Measurements from ENCODE around the gene CCDC188. TPM values are rescaled to one million over a fixed set of nuclear protein-coding genes. Genes with fewer than 3 reads are reported as not detected.

Gene CCDC188
- total and polyA plus RNA-seq, 12 donors = 0.30 to 19.0 (median 0.77) TPM; not detected in 2

DNA sequence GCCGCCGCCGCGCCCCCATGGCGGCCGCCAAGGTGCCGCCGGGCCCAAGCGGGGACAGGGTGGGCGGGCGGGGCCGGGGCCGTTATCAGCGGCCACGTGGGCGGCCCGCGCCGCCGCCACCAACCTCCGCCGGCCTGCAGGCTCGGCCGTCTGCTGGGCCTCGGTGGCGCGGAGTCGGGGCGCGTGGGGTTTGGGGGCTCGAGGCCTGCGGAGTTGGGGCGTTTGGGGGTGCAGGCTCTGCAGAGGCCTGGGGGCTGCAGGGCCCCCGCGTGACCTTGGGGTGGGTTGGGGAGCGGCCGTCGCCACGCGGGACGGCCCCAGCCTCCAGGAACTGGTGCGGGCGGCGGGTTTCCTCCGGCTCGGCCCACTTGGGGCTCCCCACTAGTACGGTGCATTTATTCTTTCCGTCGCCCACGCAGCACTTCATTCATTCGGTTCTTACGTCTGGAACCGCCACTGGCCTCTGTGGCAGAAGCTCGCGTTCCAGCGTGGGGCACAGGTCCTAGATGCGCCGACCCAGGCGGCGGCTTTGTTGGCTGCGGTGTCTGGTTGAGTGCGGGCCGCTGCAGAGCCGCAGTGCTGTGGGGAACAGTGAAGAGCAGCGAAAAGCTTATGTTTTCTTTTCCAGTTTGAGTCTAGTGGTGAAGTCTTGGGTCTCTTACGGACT, 33.1 kb downstream of the CCDC188 start:
- intact Hi-C loops (cut with DNase I) = no loop called here
- no peaks in the 10 kb centered on the region for H3K27me3 ChIP-seq
- H3K27ac ChIP-seq = peak overlapping the region in 4 of 5 donors; percentile 53 to 96 (median 92)
- peak in 1 of 2 donors; percentile 6 for TF ChIP-seq POLR2A (IDR thresholded peaks at IDR 0.05)
- TF ChIP-seq, protein P1, sequence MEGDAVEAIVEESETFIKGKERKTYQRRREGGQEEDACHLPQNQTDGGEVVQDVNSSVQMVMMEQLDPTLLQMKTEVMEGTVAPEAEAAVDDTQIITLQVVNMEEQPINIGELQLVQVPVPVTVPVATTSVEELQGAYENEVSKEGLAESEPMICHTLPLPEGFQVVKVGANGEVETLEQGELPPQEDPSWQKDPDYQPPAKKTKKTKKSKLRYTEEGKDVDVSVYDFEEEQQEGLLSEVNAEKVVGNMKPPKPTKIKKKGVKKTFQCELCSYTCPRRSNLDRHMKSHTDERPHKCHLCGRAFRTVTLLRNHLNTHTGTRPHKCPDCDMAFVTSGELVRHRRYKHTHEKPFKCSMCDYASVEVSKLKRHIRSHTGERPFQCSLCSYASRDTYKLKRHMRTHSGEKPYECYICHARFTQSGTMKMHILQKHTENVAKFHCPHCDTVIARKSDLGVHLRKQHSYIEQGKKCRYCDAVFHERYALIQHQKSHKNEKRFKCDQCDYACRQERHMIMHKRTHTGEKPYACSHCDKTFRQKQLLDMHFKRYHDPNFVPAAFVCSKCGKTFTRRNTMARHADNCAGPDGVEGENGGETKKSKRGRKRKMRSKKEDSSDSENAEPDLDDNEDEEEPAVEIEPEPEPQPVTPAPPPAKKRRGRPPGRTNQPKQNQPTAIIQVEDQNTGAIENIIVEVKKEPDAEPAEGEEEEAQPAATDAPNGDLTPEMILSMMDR (IDR thresholded peaks at IDR 0.05) = no peak
- 1 to 3% (median 1%) methylated on average over 13 to 66 of the region's 66 CpGs for WGBS, 4 donors
- H3K36me3 ChIP-seq (replicated peaks in 1 of 2) = peaks cover 0 to 53% of the 10 kb centered on the region in 2 donors
- H3K9me3 ChIP-seq (replicated peaks in 1 of 3) = no peaks in the 10 kb centered on the region
- peak overlapping the region in 3 of 4 donors; percentile 38 to 90 (median 90) for H3K4me3 ChIP-seq
- peaks cover 19 to 34% of the 10 kb centered on the region in 2 donors for H3K4me1 ChIP-seq (replicated peaks in 1 of 2)
- peak in 3 of 7 donors; percentile 45 to 59 (median 58) for DNase-seq

DNA sequence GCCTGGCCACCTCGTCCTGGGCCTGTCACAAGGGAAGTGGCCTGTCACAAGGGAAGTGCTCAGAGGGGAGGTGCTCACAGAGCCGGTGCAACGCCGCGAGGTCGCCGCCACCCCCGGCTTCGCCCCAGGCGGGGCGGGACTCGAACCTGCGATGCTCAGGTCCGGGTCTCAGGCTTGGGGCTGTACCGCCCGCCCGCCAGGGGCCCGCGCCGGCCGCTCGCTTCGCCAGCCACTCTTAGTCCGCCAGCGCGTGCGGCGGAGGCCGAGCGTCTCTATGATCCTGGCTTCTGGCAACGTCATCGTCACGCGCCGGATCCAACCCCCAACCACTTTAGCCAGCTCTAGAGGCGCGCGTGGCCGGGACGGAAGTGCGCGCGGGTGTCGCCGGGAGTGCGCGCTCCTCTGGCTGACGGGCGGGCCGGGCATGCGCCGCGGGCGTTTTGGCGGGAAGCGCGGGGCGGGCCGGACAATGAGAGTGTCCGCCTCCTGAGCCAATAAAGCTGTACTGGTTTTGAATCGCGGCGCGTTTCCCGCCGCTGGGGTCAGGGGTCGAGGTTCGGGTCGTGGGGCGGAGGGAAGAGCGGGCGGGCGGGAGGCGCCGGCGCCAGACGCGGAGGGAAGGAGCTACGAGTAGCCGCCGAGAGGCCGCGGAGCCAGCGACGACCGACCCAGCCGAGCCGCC, 33.8 kb downstream of the CCDC188 start, which contains the start of gene TRMT2A:
Gene TRMT2A, minus strand, starts transcription at position 276 of the 682 bp plus-strand sequence. CDS start 320 bp downstream, outside the sequence.
- Histone ChIP-seq H3K4me3 (peak within 1 kb of the TSS; percentile 38 to 90 (median 90)), H3K9me3 (replicated peaks in 1 of 3) (no peaks in the 10 kb centered on the region), H3K4me1 (replicated peaks in 1 of 2) (peaks cover 19 to 34% of the 10 kb centered on the region in 2 donors), H3K36me3 (replicated peaks in 1 of 2) (peaks cover 0 to 57% of the 10 kb centered on the region in 2 donors), H3K27ac (peak within 1 kb of the TSS; percentile 31 to 96 (median 90)), H3K27me3 (no peaks in the 10 kb centered on the region)
- WGBS, 4 donors = 0 to 1% (median 0%) methylated on average over 39 to 88 of the region's 88 CpGs; no CpG with 5 or more reads in 1 of the 4 donors
- intact Hi-C loops (cut with DNase I) = no loop called here
- peak; percentile 98 to 99 (median 98) for DNase-seq
- TF ChIP-seq POLR2A (IDR thresholded peaks at IDR 0.05) = peak; percentile 6 to 80
- TF ChIP-seq, protein P1 (IDR thresholded peaks at IDR 0.05) = peak in 1 of 6 experiments; percentile 28

DNA sequence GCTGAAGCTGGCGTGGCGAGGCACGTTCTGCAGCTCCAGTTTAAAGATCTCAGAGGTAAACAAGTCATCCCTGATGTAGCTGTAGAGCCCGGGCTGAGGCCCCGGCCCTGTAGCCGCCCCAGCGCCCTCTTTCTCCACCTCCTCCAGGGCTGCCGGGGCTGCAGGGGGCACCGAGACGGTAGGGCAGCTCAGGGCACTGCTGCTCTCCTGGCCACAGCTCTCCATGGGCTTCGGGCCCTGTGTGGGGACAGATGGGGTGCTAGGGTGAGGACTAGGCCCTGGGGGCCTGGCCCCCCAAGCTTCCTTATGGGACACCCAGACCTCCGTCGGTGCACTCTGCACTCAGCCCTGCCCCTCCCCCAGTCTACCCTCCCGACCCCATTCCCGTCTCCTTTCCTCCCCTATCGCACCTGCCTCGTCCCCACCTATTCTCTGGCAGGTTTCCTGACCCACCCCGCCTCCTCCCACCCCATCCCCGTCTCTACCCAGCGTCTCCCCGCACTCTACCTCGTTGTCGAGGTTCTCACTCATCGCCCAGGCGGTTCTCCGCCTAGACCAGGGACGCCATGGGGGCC, 34.4 kb downstream of the CCDC188 start:
- H3K4me3 ChIP-seq = peak overlapping the region; percentile 31 to 90 (median 90)
- H3K27me3 ChIP-seq = no peaks in the 10 kb centered on the region
- peak overlapping the region; percentile 31 to 96 (median 90) for H3K27ac ChIP-seq
- H3K9me3 ChIP-seq (replicated peaks in 1 of 3) = no peaks in the 10 kb centered on the region
- WGBS, 4 donors = 3 to 34% (median 6%) methylated on average over 9 to 27 of the region's 27 CpGs
- intact Hi-C loops (cut with DNase I) = no loop called here
- H3K4me1 ChIP-seq (replicated peaks in 1 of 2) = peaks cover 19 to 34% of the 10 kb centered on the region in 2 donors
- peak in 5 of 7 donors; percentile 43 to 76 (median 60) for DNase-seq
- no peak for TF ChIP-seq POLR2A (IDR thresholded peaks at IDR 0.05)
- TF ChIP-seq, protein P1 (IDR thresholded peaks at IDR 0.05) = no peak
- H3K36me3 ChIP-seq (replicated peaks in 1 of 2) = peaks cover 0 to 60% of the 10 kb centered on the region in 2 donors

All from adrenal gland (tissue), 12 donors.